Measurements from ENCODE around the gene RTEL1. TPM values are rescaled to one million over a fixed set of nuclear protein-coding genes. Genes with fewer than 3 reads are reported as not detected.
A peak's percentile ranks its signal among the peaks of the same experiment; 100 is the strongest.

Gene RTEL1
- total RNA-seq, 2 experiments from 2014 or later: 44.5 to 44.7 TPM

- Mint-ChIP-seq H3K36me3 (ENCODE audit: low read depth) (peaks cover 37% of the 10 kb centered on the region), H3K9me3 (ENCODE audit: low read depth) (no peaks in the 10 kb centered on the region), H3K4me1 (peaks cover 9% of the 10 kb centered on the region), H3K27me3 (no peaks in the 10 kb centered on the region), H3K4me3 (no peak overlapping the region), H3K27ac (no peak overlapping the region)
- ChIA-PET CTCF (no interaction called here), POLR2A (no interaction called here)
- no peak for DNase-seq
- no peak for ATAC-seq
- intact Hi-C loops (cut with DNase I, micrococcal nuclease): no loop called here
Measured at GRCh38 chr20:63619086-63619485, 39.0 kb upstream of the RTEL1 start.

DNA sequence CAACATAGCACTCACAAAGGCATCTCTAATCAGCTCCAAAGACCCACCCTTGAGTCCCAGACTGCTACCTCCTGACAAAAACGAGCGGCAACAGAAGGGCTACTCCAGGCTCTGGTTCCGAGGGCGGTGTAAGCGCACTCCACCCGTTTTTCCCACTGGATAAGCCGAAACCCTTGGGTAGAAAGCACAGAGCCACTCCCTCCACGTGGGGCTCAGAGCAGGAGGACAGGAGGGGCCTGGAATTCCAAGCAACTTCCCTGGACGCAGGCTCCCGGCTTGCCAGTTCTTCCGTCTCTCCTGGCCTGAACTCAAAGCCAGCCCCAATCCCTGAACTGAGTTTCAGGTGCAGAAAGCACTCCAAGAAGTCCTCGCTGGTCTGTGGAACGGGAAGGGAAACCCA is 38.6 kb upstream of the RTEL1 start:
- Mint-ChIP-seq H3K27ac (no peak overlapping the region), H3K27me3 (no peaks in the 10 kb centered on the region), H3K9me3 (ENCODE audit: low read depth) (no peaks in the 10 kb centered on the region), H3K4me1 (peaks cover 11% of the 10 kb centered on the region), H3K36me3 (ENCODE audit: low read depth) (peaks cover 39% of the 10 kb centered on the region), H3K4me3 (no peak overlapping the region)
- POLR2A ChIA-PET: no interaction called here
- intact Hi-C loops (cut with DNase I, micrococcal nuclease): no loop called here
- CTCF ChIA-PET: no interaction called here
- ATAC-seq (no peak), DNase-seq (no peak)

- peaks cover 29% of the 10 kb centered on the region for H3K36me3 Mint-ChIP-seq (ENCODE audit: low read depth)
- no peak overlapping the region for H3K27ac Mint-ChIP-seq
- H3K4me1 Mint-ChIP-seq: peaks cover 15% of the 10 kb centered on the region
- intact Hi-C loops (cut with DNase I, micrococcal nuclease): no loop called here
- POLR2A ChIA-PET: no interaction called here
- ATAC-seq (no peak), DNase-seq (no peak)
- no peaks in the 10 kb centered on the region for H3K27me3 Mint-ChIP-seq
- no peak overlapping the region for H3K4me3 Mint-ChIP-seq
- CTCF ChIA-PET: interaction anchor here (0.9 kb wide), 1 partner anchor 39 kb away, joined by 5 read pairs; no protein-coding TSS in a partner anchor
- H3K9me3 Mint-ChIP-seq (ENCODE audit: low read depth): no peaks in the 10 kb centered on the region
Measured at GRCh38 chr20:63620991-63621390, 37.1 kb upstream of the RTEL1 start.

DNA sequence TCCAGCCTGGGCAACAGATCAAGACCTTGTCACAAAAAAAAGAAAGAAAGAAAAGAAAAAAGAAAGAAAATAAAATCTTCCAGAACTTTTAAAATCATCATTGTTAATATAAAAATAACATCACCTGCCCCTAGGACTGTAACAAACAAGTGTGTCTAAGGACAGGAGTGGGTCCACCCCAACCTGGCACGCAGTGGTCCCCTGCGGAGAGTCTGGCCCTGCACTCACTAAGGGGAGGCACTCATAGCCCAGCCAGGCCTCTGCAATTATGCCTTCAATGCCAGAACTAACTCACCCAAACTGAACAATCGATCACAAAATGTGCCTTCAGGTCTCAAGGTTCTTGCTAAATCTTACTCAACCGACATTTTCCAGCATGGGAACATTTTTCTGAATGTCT is 36.0 kb upstream of the RTEL1 start:
- DNase-seq (no peak), ATAC-seq (no peak)
- Mint-ChIP-seq H3K9me3 (ENCODE audit: low read depth) (no peaks in the 10 kb centered on the region), H3K4me1 (peaks cover 15% of the 10 kb centered on the region), H3K27ac (no peak overlapping the region), H3K36me3 (ENCODE audit: low read depth) (peaks cover 22% of the 10 kb centered on the region), H3K4me3 (no peak overlapping the region), H3K27me3 (no peaks in the 10 kb centered on the region)
- ChIA-PET POLR2A (no interaction called here), CTCF (no interaction called here)
- intact Hi-C loops (cut with DNase I, micrococcal nuclease): no loop called here

- H3K27me3 Mint-ChIP-seq: no peaks in the 10 kb centered on the region
- H3K4me1 Mint-ChIP-seq: peaks cover 15% of the 10 kb centered on the region
- H3K9me3 Mint-ChIP-seq (ENCODE audit: low read depth): no peaks in the 10 kb centered on the region
- ATAC-seq (no peak), DNase-seq (no peak)
- no peak overlapping the region for H3K4me3 Mint-ChIP-seq
- CTCF ChIA-PET: no interaction called here
- no peak overlapping the region for H3K27ac Mint-ChIP-seq
- intact Hi-C loops (cut with DNase I, micrococcal nuclease): no loop called here
- POLR2A ChIA-PET: no interaction called here
- H3K36me3 Mint-ChIP-seq (ENCODE audit: low read depth): peaks cover 20% of the 10 kb centered on the region
Measured at GRCh38 chr20:63622732-63623131, 35.4 kb upstream of the RTEL1 start.

GRCh38 chr20:63624486-63624885 is 33.6 kb upstream of the RTEL1 start:
- Mint-ChIP-seq H3K27ac (no peak overlapping the region), H3K4me1 (peaks cover 27% of the 10 kb centered on the region), H3K27me3 (no peaks in the 10 kb centered on the region), H3K9me3 (ENCODE audit: low read depth) (no peaks in the 10 kb centered on the region), H3K36me3 (ENCODE audit: low read depth) (peaks cover 25% of the 10 kb centered on the region), H3K4me3 (peak overlapping the region; percentile 15)
- ChIA-PET POLR2A (interaction anchor here (0.6 kb wide), 1 partner anchor 14 kb away, joined by 9 read pairs; no protein-coding TSS in a partner anchor), CTCF (interaction anchor here (0.5 to 0.8 kb wide), 3 partner anchors 18 to 521 kb away, joined by 3 to 4 read pairs (median 3); partner anchors contain the start of gene C20orf204)
- DNase-seq: no peak
- intact Hi-C loops (cut with DNase I, micrococcal nuclease): no loop called here
- no peak for ATAC-seq

DNA sequence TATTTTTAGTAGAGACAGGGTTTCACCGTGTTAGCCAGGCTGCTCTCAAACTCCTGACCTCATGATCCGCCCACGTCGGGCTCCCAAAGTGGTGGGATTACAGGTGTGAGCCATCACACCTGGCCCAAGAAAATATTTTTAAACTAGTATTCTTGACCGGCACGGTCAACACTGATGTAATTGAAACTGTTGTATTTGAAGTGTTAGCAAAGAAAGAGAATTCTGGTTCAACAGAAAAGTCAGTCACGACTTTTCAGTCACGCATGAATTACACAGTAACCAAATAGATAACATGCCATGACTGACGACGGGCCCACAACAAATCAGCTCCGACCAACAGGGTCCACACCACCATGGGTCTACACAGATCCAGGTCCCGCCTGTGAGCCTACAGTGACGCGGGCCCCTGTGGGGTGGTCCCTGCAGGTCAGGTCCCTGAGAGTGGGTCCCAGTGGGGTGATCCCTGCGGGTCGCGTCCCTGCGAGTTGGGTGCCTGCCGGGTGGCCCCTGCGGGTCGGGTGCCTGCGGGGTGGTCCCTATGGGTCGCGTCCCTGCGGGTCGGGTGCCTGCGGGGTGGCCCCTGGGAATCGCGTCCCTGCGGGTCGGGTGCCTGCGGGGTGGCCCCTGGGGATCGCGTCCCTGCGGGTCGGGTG is 32.2 kb upstream of the RTEL1 start:
- ATAC-seq: no peak
- ChIA-PET CTCF (interaction anchor here (1.0 kb wide), 1 partner anchor 88 kb away, joined by 3 read pairs; no protein-coding TSS in a partner anchor), POLR2A (interaction anchor here (1.4 kb wide), 1 partner anchor 11 kb away, joined by 3 read pairs; no protein-coding TSS in a partner anchor)
- DNase-seq: peak; percentile 53
- peaks cover 33% of the 10 kb centered on the region for H3K4me1 Mint-ChIP-seq
- H3K4me3 Mint-ChIP-seq: peak overlapping the region; percentile 79
- peaks cover 30% of the 10 kb centered on the region for H3K36me3 Mint-ChIP-seq (ENCODE audit: low read depth)
- intact Hi-C loops (cut with DNase I, micrococcal nuclease): loop anchor here (1.0 to 5.0 kb wide), 9 partner anchors 44 to 829 kb away; partner anchors contain the start of genes ARFGAP1 (in 1 of the 2), DIDO1 (in 1 of the 2), MRGBP (in 1 of the 2) and TCFL5 (in 1 of the 2)
- H3K27ac Mint-ChIP-seq: peak overlapping the region; percentile 94
- H3K9me3 Mint-ChIP-seq (ENCODE audit: low read depth): no peaks in the 10 kb centered on the region
- H3K27me3 Mint-ChIP-seq: no peaks in the 10 kb centered on the region

DNA sequence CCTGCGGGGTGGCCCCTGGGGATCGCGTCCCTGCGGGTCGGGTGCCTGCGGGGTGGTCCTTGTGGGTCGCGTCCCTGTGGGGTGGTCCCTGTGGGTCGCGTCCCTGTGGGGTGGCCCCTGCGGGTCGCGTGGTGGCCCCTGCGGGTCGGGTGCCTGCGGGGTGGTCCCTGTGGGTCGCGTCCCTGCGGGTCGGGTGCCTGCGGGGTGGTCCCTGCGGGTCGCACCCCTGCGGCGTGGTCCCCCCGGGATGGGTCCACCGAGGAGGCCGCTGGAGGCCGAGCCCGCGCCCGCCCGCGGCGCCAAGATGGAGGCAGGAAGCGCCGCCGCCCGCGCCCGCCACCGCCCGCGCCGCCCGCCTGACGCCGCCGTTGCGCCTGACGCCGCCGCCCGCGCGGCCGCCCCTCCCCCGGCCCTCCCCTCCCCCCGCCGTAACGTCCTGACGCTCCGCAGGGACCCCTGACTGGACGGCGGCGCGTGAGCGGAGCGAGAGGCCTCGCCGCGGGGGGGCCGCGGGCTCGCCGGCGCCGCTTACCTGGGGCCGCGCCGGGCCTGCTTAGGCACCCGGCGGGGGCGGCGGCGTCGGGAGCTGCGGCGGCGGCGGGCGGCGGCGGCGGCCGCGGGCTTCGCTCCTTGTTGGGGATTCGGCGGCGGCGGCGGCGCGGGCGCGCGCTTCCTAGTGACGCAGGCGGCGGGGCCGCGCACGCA is 31.5 kb upstream of the RTEL1 start, which contains the start of gene GMEB2:
Gene GMEB2 (minus strand): TSS at position 678 of the 705 bp plus-strand sequence. CDS start 7,704 bp downstream, outside the sequence.
- ATAC-seq (peak; percentile 45), DNase-seq (peak; percentile 84)
- CTCF ChIA-PET: interaction anchor here (1.0 to 1.2 kb wide), 2 partner anchors 15 to 110 kb away, joined by 3 to 4 read pairs; partner anchors contain the start of gene LIME1
- H3K4me3 Mint-ChIP-seq: peak within 1 kb of the TSS; percentile 87
- peaks cover 36% of the 10 kb centered on the region for H3K4me1 Mint-ChIP-seq
- peaks cover 28% of the 10 kb centered on the region for H3K36me3 Mint-ChIP-seq (ENCODE audit: low read depth)
- POLR2A ChIA-PET: interaction anchor here (0.6 to 1.5 kb wide), 7 partner anchors 9 to 354 kb away, joined by 3 to 12 read pairs (median 3); partner anchors contain the start of genes PRPF6, RTEL1 and STMN3
- H3K27me3 Mint-ChIP-seq: no peaks in the 10 kb centered on the region
- H3K9me3 Mint-ChIP-seq (ENCODE audit: low read depth): no peaks in the 10 kb centered on the region
- H3K27ac Mint-ChIP-seq: peak within 1 kb of the TSS; percentile 97
- intact Hi-C loops (cut with DNase I, micrococcal nuclease): loop anchor here (1.0 to 5.0 kb wide), 19 partner anchors 9 to 830 kb away; partner anchors contain the start of genes ARFGAP1 (in 1 of the 2), ARFRP1 (in 1 of the 2), DIDO1 (in 1 of the 2) and DNAJC5 (in 1 of the 2)

- peak; percentile 77 for ATAC-seq
- ChIA-PET POLR2A (interaction anchor here (0.6 to 1.5 kb wide), 6 partner anchors 9 to 353 kb away, joined by 3 to 12 read pairs (median 4); partner anchors contain the start of genes PRPF6, RTEL1 and STMN3), CTCF (interaction anchor here (0.5 to 1.2 kb wide), 4 partner anchors 11 to 110 kb away, joined by 3 to 4 read pairs (median 3); partner anchors contain the start of gene LIME1)
- H3K27ac Mint-ChIP-seq: peak overlapping the region; percentile 97
- H3K27me3 Mint-ChIP-seq: no peaks in the 10 kb centered on the region
- peak; percentile 97 for DNase-seq
- peak overlapping the region; percentile 87 for H3K4me3 Mint-ChIP-seq
- peaks cover 28% of the 10 kb centered on the region for H3K36me3 Mint-ChIP-seq (ENCODE audit: low read depth)
- intact Hi-C loops (cut with DNase I, micrococcal nuclease): loop anchor here (1.0 to 5.0 kb wide), 18 partner anchors 8 to 830 kb away; partner anchors contain the start of genes ARFGAP1 (in 1 of the 2), ARFRP1 (in 1 of the 2), DIDO1 (in 1 of the 2) and DNAJC5 (in 1 of the 2)
- H3K4me1 Mint-ChIP-seq: peaks cover 39% of the 10 kb centered on the region
- no peaks in the 10 kb centered on the region for H3K9me3 Mint-ChIP-seq (ENCODE audit: low read depth)
Measured at GRCh38 chr20:63627129-63627750, 30.9 kb upstream of the RTEL1 start.

- H3K27ac Mint-ChIP-seq: peak overlapping the region; percentile 97
- CTCF ChIA-PET: interaction anchor here (0.5 kb wide), 1 partner anchor 11 kb away, joined by 3 read pairs; no protein-coding TSS in a partner anchor
Measured at GRCh38 chr20:63627751-63628245, 30.3 kb upstream of the RTEL1 start.

More at GRCh38 chr20:63627751-63628245, 30.3 kb upstream of the RTEL1 start:
- POLR2A ChIA-PET: interaction anchor here (0.6 to 1.5 kb wide), 3 partner anchors 8 to 312 kb away, joined by 3 to 6 read pairs (median 4); partner anchors contain the start of gene RTEL1
- DNase-seq (no peak), ATAC-seq (peak; percentile 16)
- Mint-ChIP-seq H3K4me3 (peak overlapping the region; percentile 87), H3K9me3 (ENCODE audit: low read depth) (no peaks in the 10 kb centered on the region), H3K4me1 (peaks cover 40% of the 10 kb centered on the region), H3K36me3 (ENCODE audit: low read depth) (peaks cover 24% of the 10 kb centered on the region), H3K27me3 (no peaks in the 10 kb centered on the region)
- intact Hi-C loops (cut with DNase I, micrococcal nuclease): loop anchor here (1.0 to 5.0 kb wide), 19 partner anchors 8 to 831 kb away; partner anchors contain the start of genes ARFGAP1 (in 1 of the 2), ARFRP1 (in 1 of the 2), DIDO1 (in 1 of the 2) and DNAJC5 (in 1 of the 2)

Data from activated CD4-positive, alpha-beta T cell treated with anti-CD3 and anti-CD28 coated beads for 36 hours (primary cell).